Measurements from ENCODE around the gene SNTG2. TPM values are rescaled to one million over a fixed set of nuclear protein-coding genes. Genes with fewer than 3 reads are reported as not detected.

The SNTG2 gene
- polyA plus RNA-seq, 1 experiment, result 0.31 TPM

DNA sequence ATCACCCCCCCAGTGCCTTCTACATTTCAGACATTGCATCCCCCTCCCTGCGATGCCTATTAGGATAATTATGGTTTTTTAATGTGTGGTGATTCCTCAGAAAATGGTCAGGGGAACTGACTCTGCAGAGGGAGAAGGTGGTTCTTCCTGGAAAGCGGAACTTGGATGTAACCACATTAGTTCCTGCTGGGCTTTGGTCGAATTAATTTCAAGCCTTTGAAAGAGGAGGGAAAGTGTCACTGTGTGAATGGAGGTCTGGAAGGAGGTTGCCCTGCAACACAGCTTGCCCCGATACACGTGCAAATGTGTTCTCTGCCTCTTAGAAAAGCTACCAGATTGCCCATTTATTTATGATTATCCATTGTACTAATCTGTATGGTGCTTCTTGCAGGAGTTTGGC is 399.5 kb downstream of the SNTG2 start:
- no peak for TF ChIP-seq CTCF (IDR thresholded peaks at IDR 0.05; ENCODE audit: insufficient read depth, low read depth, low read length)
- H3K27me3 ChIP-seq (ENCODE audit: control insufficient read depth, insufficient read depth, low read length), result no peaks in the 10 kb centered on the region
- DNase-seq (ENCODE audit: low read depth), result no peak
- H3K36me3 ChIP-seq (ENCODE audit: control insufficient read depth, insufficient read depth, low read length), result no peaks in the 10 kb centered on the region
- CTCF ChIA-PET, result no interaction called here
- no peak overlapping the region for H3K4me3 ChIP-seq (ENCODE audit: low read depth, low read length)
- POLR2A ChIA-PET, result no interaction called here

- ChIA-PET POLR2A (no interaction called here), CTCF (no interaction called here)
- Histone ChIP-seq H3K36me3 (ENCODE audit: control insufficient read depth, insufficient read depth, low read length) (no peaks in the 10 kb centered on the region), H3K27me3 (ENCODE audit: control insufficient read depth, insufficient read depth, low read length) (no peaks in the 10 kb centered on the region), H3K4me3 (ENCODE audit: low read depth, low read length) (no peak overlapping the region)
- no peak for TF ChIP-seq CTCF (IDR thresholded peaks at IDR 0.05; ENCODE audit: insufficient read depth, low read depth, low read length)
- no peak for DNase-seq (ENCODE audit: low read depth)
Measured at GRCh38 chr2:1353124-1353523, 402.5 kb downstream of the SNTG2 start.

- Histone ChIP-seq H3K4me3 (ENCODE audit: low read depth, low read length) (no peak overlapping the region), H3K36me3 (ENCODE audit: control insufficient read depth, insufficient read depth, low read length) (no peaks in the 10 kb centered on the region), H3K27me3 (ENCODE audit: control insufficient read depth, insufficient read depth, low read length) (no peaks in the 10 kb centered on the region)
- ChIA-PET CTCF (no interaction called here), POLR2A (no interaction called here)
- TF ChIP-seq CTCF (IDR thresholded peaks at IDR 0.05; ENCODE audit: insufficient read depth, low read depth, low read length), result no peak
- DNase-seq (ENCODE audit: low read depth), result no peak
Measured at GRCh38 chr2:1353543-1353942, 402.9 kb downstream of the SNTG2 start.

- Histone ChIP-seq H3K4me3 (ENCODE audit: low read depth, low read length) (no peak overlapping the region), H3K27me3 (ENCODE audit: control insufficient read depth, insufficient read depth, low read length) (no peaks in the 10 kb centered on the region), H3K36me3 (ENCODE audit: control insufficient read depth, insufficient read depth, low read length) (no peaks in the 10 kb centered on the region)
- ChIA-PET POLR2A (no interaction called here), CTCF (interaction anchor here (1.0 kb wide), 1 partner anchor 646 kb away, joined by 3 read pairs; no protein-coding TSS in a partner anchor)
- no peak for DNase-seq (ENCODE audit: low read depth)
- no peak for TF ChIP-seq CTCF (IDR thresholded peaks at IDR 0.05; ENCODE audit: insufficient read depth, low read depth, low read length)
Measured at GRCh38 chr2:1360144-1360543, 409.5 kb downstream of the SNTG2 start.

GRCh38 chr2:1360557-1361250 is 410.1 kb downstream of the SNTG2 start:
- Histone ChIP-seq H3K27me3 (ENCODE audit: control insufficient read depth, insufficient read depth, low read length) (no peaks in the 10 kb centered on the region), H3K36me3 (ENCODE audit: control insufficient read depth, insufficient read depth, low read length) (no peaks in the 10 kb centered on the region), H3K4me3 (ENCODE audit: low read depth, low read length) (no peak overlapping the region)
- ChIA-PET POLR2A (no interaction called here), CTCF (interaction anchor here (1.0 kb wide), 1 partner anchor 647 kb away, joined by 3 read pairs; no protein-coding TSS in a partner anchor)
- DNase-seq (ENCODE audit: low read depth), result no peak
- no peak for TF ChIP-seq CTCF (IDR thresholded peaks at IDR 0.05; ENCODE audit: insufficient read depth, low read depth, low read length)

Data from BJ (cell line).